Measurements from ENCODE around the gene LRBA. TPM values are rescaled to one million over a fixed set of nuclear protein-coding genes. Genes with fewer than 3 reads are reported as not detected.

The LRBA gene
- total RNA-seq, 4 donors from 2014 or later: 28.0 to 51.5 (median 30.9) TPM

DNA sequence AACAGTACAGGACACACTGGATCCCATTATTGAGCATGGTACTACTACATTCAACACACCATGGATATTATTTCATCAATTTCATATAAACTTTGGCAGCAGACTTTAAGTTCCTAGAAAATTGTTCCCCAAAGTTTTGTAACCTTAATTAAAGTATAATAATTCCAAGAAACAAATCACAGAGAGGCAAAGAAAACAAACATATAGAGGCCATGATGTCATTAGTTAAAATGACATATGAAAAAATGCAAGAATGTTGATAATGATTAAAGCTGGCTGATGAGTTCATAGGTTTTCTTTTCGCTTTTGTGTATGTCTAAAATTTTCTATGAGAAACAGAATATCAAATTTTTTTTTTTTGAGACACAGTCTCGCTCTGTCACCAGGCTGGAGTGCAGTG is 26.8 kb downstream of the LRBA start:
- ATAC-seq (ENCODE audit: low FRiP score) (no peak), DNase-seq (ENCODE audit: low spot score) (no peak)
- TF ChIP-seq, protein P1, sequence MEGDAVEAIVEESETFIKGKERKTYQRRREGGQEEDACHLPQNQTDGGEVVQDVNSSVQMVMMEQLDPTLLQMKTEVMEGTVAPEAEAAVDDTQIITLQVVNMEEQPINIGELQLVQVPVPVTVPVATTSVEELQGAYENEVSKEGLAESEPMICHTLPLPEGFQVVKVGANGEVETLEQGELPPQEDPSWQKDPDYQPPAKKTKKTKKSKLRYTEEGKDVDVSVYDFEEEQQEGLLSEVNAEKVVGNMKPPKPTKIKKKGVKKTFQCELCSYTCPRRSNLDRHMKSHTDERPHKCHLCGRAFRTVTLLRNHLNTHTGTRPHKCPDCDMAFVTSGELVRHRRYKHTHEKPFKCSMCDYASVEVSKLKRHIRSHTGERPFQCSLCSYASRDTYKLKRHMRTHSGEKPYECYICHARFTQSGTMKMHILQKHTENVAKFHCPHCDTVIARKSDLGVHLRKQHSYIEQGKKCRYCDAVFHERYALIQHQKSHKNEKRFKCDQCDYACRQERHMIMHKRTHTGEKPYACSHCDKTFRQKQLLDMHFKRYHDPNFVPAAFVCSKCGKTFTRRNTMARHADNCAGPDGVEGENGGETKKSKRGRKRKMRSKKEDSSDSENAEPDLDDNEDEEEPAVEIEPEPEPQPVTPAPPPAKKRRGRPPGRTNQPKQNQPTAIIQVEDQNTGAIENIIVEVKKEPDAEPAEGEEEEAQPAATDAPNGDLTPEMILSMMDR (IDR thresholded peaks at IDR 0.05): no peak

GRCh38 chr4:150987204-150987603 is 27.9 kb downstream of the LRBA start:
- TF ChIP-seq, protein P1 (IDR thresholded peaks at IDR 0.05): no peak
- DNase-seq (ENCODE audit: low spot score) (no peak), ATAC-seq (ENCODE audit: low FRiP score) (no peak)

GRCh38 chr4:150986085-150986484 is 29.0 kb downstream of the LRBA start:
- ATAC-seq (ENCODE audit: low FRiP score): no peak
- DNase-seq (ENCODE audit: low spot score): no peak
- TF ChIP-seq, protein P1 (IDR thresholded peaks at IDR 0.05): no peak

DNA sequence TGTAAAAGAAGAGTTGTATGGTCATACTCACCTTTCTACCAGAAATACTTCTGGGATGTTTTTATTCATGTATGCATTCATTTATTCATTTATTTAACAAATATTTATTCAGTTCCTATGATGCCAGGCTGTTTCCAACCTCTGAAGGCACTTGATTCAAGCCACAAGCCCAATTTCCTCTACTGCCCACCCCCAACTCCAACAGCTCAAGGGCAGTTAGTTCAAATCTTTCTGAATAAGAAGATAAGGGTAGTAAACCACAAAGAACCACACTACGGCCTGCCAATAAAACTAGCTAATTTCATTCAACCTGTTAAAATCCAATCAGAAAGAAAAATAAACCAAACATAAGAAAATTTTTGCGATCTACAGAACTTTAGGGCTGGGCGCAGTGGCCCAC is 31.2 kb downstream of the LRBA start:
- DNase-seq (ENCODE audit: low spot score): no peak
- TF ChIP-seq, protein P1 (IDR thresholded peaks at IDR 0.05): no peak

DNA sequence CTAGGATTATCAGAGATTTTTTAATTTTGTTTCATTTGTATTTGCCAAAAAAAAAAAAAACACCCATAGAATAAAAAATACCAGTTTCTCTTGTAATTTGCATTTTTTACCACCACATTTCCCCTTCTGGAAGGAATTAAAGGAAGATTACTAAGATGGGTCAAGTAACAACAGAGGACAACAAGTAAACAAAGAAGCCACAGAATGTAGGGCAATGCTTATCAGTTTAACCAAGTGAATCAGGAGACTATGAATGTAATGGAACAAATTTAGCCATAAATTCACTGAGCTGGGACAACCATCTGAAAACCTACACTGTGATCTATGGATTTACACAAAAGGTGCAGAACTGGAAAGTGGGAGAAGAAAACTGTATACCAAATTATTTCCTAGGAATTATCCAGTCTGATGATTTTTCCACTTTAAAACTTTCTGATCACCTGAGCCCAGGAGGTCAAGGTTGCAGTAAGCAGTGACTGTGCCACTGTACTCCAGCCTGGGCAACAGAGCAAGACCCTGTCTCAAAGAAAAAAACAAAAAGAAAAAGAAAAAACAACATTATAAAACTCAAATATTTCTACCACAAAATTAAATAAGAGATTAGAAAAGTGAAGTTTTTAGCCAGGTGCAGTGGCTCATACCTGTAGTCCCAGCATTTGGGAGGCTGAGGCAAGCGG is 32.4 kb downstream of the LRBA start:
- TF ChIP-seq, protein P1 (IDR thresholded peaks at IDR 0.05): no peak
- no peak for ATAC-seq (ENCODE audit: low FRiP score)

More for the DNA sequence above, 31.2 kb downstream of the LRBA start:
- no peak for ATAC-seq (ENCODE audit: low FRiP score)

DNA sequence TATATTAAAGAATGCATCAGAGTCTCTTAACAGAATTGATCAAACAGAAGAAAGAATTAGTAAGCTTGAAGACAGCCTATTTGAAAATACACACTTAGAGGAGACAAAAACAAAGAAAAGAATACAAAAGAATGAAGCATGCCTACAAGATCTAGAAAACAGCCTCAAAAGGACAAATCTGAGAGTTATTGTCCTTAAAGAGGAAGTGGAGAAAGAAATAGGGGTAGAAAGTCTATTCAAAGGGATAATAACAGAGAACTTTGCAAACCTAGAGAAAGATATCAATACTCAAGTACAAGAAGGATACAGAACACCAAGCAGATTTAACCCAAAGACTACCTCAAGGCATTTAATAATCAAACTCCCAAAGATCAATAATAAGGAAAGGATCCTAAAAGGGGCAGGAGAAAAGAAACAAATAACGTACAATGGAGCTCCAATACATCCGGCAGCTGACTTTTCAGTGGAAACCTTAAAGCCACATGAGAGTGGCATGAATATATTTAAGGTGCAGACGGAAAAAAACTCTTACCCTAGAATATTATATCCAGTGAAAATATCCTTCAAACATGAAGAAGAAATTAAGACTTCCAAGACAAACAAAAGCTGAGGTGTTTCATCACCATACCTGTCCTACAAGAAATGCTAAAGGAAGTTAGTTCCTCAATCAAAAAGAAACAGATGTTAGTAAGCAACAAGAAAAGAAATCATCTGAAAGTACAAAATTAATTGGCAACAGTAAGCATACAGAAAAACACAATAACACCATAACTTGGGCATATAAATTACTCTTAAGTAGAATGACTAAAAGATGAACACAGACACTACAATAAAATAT is 36.1 kb downstream of the LRBA start:
- DNase-seq (ENCODE audit: low spot score) (no peak), ATAC-seq (ENCODE audit: low FRiP score) (no peak)
- TF ChIP-seq, protein P1 (IDR thresholded peaks at IDR 0.05): no peak

More for the DNA sequence above, 32.4 kb downstream of the LRBA start:
- DNase-seq (ENCODE audit: low spot score): no peak
